GM21723 (cell line): ENCODE measurements around the gene TREM1.

Source experiments
- ATAC-seq: cut with Tn5 transposase; IDR thresholded peaks from one replicate; pipeline ENCODE4 v1.9.1; 2021; ENCODE audit warnings: mild to moderate bottlenecking, moderate library complexity; ENCODE audit not compliant: unreplicated experiment

TREM1 gene

DNA sequence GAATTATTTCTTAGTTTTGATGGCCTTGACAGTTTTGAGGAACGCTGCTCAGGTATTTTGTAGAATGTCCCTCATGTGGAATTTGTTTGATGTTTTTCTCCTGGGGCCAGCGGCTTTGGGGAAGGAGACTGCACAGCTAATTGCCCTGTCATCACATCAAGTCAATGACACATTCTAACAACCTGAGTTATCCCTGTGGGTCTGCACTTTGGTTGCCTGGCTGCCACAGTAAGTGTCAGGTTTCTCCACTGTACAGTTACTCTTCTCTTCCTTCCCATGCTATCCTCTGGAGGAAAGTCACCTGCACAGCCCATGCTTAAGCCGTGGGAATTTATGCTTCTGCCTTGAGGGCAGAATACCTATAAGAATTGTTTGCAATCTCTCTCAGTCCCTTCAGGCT, 59.7 kb downstream of the TREM1 start:
- no peak for ATAC-seq

DNA sequence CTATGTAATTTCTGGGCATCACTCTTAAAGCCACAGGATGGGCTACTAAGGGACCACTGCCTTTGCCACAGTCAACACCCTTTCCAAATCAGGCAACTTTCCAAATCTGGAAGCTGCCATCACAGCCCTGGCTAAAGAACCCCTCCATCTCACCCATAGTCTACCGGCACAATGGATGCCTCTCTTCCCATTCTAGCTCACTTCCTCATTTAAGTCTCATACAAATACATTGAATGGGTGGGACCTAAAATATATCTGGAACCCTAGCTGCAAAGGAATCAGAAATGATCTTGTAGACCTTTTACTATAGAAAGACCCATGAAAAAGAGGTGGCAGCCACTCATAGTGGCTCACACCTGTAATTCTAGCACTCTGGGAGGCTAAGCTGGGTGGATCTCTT, 61.7 kb downstream of the TREM1 start:
- no peak for ATAC-seq
